Medulla oblongata (tissue), 1 donor: ENCODE data around the gene YWHAH.

Experiments
- DNase-seq: peaks from one replicate; pipeline ENCODE4 v3.0.0-alpha.2; 2015; ENCODE audit errors: extremely low spot score

YWHAH gene

DNA sequence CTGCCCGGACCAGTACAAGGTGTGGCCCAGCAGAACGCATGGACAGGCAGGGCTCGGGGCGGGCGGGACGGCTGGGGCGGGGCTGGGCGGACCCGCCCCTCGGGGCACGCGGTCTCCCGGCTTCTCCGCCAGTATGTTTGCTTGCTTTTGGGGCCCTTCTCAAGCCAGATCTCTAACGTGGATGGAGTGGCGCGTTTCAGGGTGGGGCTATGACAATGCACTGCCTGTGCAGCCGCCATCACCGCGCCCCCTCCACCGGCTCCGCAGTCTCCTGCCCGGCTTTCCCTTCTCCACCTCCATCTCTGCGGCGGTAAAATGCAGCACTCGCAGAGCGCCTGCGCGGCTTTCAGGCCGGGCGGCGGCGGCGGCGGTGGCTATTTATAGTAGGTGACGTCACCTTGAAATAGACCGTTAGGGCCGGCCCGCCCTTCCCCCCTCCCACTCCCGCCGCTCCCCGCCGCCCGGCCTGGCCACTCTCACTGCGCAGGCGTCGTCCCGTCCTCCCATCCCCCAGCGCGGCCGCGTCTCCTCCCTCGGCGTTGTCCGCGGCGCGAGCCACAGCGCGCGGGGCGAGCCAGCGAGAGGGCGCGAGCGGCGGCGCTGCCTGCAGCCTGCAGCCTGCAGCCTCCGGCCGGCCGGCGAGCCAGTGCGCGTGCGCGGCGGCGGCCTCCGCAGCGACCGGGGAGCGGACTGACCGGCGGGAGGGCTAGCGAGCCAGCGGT, at the start of gene YWHAH:
TSS of gene YWHAH (plus strand) at position 558 of the 722 bp plus-strand sequence. CDS start 199 bp downstream, outside the sequence.
- DNase-seq: peak; percentile 96

DNA sequence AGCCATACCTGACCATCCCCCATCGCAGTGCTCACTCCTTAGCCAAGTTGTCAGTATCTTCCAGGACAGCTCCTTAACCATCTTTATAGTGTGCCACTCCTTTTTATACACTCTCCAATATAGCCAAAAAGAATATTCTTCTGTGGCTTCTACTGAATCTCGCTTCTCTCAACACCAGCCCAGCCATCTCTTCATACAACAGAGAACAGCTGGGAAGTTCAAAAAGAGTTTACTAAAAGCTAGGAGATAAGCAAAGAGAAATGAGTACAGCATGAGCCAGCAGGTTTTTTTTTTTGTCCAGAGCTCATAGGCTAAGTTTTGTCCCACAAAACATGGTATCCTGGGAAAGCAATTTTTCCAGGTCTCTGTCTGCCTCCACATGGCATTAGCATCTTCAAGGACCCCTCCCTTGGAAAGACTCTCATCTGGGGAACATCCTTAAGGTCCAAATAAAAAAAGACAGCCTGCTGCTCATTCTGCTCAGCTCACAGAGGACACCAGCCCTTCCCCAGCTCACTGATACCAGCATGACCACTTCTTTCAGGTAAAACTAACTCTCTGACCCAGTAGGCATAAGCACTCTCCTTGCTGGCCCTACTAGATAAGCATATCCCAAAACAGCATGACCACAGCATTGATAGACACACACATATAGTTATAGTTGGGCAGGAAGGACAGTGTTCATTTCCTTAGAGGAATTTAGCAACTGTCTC, 48.8 kb upstream of the YWHAH start:
- no peak for DNase-seq

- DNase-seq: no peak
Observed at GRCh38 chr22:31896472-31896871, 47.9 kb upstream of the YWHAH start.

DNA sequence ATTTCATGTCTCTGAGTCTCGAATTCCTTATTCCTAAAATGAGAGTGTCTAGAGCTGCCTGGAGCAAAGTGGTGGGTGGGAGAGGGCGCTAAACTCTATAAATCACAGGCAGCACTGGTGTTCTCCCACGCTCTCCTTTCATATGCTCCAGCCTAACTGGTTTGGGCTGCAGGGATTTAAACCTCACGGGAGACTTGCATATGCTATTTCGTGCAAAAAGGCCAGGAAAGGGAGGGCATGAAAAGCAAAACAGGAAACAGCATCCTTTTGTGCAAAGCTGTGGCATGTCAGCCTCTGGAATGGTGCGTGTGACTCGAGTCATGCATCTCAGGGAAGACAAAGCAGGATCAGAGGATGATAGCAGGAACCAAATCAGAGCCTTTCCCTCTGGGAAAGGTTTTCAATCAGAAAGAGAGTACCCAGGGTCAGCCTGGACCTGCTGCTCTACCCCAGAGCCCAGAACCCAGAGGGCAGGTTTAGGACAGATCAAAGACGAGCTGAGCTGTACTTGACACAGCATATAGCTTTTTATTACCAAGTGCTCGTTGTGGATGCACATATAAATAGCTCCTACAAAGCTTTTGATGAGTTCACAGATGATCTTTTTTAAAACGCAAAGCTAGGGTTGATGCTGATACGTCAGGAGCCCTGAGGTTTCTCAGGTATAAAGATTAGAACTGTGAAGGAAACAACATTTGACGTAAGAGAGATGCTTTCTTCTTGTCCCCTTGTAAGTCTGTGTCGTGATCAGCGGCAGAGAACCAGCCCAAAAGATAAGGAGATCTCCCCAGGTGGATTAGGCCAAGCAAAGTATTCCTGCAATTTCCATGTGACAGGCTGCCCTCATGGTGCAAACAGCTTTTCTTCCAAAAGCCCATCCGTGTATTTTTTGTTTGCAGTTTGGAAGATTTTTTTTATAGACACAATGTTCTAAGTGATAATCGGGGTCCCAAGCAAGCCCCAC, 46.2 kb upstream of the YWHAH start:
- DNase-seq: peak; percentile 62

DNA sequence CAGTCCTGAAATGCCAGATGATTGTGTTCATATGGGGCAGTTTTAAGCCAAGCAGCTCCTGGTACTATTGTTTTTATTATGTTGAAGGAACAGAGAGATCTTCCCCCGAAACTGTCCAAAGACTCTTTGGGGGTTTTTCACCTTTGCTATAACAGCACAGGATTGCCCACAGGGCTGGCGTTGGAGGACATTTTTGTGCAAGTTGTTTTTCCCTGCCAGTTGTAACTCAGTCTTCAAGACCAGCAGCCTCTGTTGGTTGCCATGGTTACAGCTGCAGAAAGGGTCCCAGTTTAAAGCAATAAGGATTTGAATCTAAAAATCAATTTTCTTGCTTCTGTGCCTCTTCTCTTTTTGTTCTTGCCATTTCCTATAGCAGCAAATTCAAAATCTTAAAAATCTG, 45.4 kb upstream of the YWHAH start:
- DNase-seq: peak; percentile 45

DNA sequence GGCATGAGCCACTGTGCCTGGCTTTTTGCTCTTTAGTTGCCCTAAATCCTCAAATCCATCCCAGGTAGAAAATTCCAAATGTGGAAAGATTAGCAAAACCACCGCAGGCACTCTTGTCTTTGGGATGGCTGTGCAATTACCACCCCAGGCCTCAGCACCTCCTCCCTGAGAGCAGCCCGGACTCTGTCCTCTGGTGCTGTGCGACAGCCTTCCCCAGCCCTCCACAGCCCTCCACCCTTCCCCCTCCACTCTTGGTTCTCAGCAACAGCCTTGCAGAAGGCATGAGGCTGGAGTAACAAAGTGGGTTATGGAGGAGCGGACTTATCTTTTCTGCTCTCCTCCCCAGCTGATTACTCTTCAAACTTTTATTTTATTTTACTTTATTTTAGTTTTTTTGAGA, 44.7 kb upstream of the YWHAH start:
- no peak for DNase-seq

- no peak for DNase-seq
Observed at GRCh38 chr22:31901388-31902137, 42.8 kb upstream of the YWHAH start.

DNA sequence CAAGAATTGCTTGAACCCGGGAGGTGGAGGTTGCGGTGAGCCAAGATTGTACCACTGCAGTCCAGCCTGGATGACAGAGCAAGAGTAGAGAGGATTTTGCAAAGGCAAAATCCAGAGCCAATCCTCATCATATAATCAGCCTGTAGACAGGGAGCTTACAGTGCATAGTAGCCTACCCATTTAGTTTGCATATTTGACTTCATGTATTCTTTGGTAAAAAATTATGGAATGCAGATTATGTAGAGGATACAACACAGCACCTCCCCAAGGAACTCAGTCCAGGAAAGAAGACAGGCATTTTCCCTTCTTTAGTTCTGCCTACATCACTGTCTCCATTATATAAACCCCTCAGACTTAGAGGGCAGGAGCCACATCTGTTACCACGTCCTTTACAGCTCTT, 39.7 kb upstream of the YWHAH start:
- DNase-seq: no peak

GRCh38 chr22:31905356-31905755, 39.0 kb upstream of the YWHAH start:
- DNase-seq: no peak

DNA sequence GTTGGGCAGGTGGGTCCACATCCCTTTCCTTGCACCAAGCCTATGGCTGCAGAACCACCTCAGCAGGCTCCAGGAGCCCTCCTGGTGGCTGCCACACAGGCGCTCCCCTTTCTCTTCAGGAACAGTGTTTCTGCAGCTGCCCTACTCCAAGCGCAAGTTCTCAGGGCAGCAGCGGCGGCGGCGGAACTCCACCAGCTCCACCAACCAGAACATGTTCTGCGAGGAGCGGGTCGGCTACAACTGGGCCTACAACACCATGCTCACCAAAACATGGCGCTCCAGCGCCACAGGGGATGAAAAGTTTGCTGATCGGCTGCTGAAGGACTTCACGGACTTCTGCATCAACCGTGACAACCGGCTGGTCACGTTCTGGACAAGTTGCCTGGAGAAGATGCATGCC, 38.2 kb upstream of the YWHAH start:
- DNase-seq: no peak

- no peak for DNase-seq
Observed at GRCh38 chr22:31906569-31906968, 37.8 kb upstream of the YWHAH start.

DNA sequence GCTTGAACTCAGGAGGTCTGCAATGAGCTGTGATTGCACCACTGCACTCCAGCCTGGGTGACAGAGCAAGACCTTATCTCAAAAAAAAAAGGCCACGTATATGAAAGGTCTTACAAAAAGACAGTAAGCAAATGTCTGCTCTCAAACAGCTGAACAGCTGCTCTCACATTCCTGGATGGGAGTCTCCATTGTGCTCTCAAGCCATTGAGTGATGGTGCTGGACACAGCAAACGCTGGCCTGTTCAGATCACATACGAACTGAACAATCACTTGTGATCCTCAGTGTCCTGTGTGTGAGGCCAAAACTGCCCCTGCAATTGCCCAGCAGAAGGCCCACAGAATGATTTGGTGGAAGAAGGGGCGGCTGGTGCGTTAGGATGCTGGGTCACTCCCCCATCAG, 34.4 kb upstream of the YWHAH start:
- DNase-seq: no peak

- no peak for DNase-seq
Observed at GRCh38 chr22:31911565-31912406, 32.5 kb upstream of the YWHAH start.

GRCh38 chr22:31912407-31912743, 32.0 kb upstream of the YWHAH start:
- no peak for DNase-seq

- no peak for DNase-seq
Observed at GRCh38 chr22:31915586-31915985, 28.7 kb upstream of the YWHAH start.

GRCh38 chr22:31917227-31917921, 27.0 kb upstream of the YWHAH start:
- DNase-seq: peak; percentile 71

GRCh38 chr22:31919730-31920129, 24.6 kb upstream of the YWHAH start:
- no peak for DNase-seq

GRCh38 chr22:31920306-31920705, 24.0 kb upstream of the YWHAH start:
- DNase-seq: no peak

- DNase-seq: no peak
Observed at GRCh38 chr22:31921106-31921505, 23.2 kb upstream of the YWHAH start.

- no peak for DNase-seq
Observed at GRCh38 chr22:31922534-31922933, 21.8 kb upstream of the YWHAH start.
